ENCODE data around the gene AKAP9. TPM values are rescaled to one million over a fixed set of nuclear protein-coding genes. Genes with fewer than 3 reads are reported as not detected.
A peak's percentile ranks its signal among the peaks of the same experiment; 100 is the strongest.

The AKAP9 gene
- total and polyA plus RNA-seq, 9 of the 15 experiments (the other 6 are each of a cell fraction or from before 2014, with no cell fraction given): 25.5 to 80.9 (median 46.3) TPM

DNA sequence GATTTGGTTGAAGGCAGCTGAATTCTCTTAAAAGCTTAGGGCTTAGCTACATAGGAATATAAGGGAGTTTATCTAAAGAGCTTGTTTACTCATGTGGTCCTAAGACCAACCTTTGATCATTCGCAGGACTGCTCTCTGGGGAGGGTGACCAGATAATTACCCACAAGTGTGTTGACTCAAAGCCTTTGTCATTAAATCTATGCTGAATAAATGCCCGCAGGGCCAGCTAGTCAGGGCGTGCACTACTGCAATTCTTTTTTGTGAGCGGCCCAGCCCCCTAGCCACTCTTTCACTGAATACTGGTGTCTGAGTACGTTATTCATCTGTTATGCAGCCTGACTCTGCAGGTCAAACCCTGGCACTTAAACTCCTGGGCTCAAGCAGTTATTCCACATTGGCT, 69.6 kb downstream of the AKAP9 start:
- intact Hi-C loops (cut with micrococcal nuclease): no loop called here
- 95% methylated on average over 5 of the region's 5 CpGs for WGBS (ENCODE audit: insufficient coverage, low coverage, missing lambda C conversion rate)

DNA sequence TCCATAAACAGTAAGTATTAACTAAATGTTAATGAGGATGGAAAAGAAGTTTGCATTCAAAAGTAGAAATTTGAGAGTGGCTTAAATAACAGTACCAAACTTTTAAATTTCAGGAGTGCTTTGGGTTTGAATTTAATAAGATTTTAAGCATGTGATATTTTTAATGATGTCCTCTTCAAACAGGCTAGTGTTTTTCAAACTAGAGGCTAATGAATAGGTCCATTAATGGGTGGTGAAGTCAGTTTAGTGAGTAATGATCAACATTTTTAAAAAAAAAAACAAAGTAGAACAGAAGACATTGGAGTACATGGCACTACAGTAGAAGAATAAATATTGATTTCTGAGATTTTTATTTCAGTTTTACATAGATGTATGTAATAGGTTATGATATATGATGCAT, 72.9 kb downstream of the AKAP9 start:
- Histone ChIP-seq H4K20me1 (replicated peaks; ENCODE audit: control insufficient read depth, insufficient read depth, low read length) (no peaks in the 10 kb centered on the region), H3K27me3 (ENCODE audit: control insufficient read depth in 2 of 2, insufficient read depth in 2 of 2, low read length in 2 of 2) (no peaks in the 10 kb centered on the region), H2AFZ (ENCODE audit: low read depth, low read length) (no peak overlapping the region), H3K27ac (ENCODE audit: extremely low read depth, low read depth, low read length) (no peak overlapping the region), H3K79me2 (ENCODE audit: control insufficient read depth, insufficient read depth, low read length) (no peaks in the 10 kb centered on the region), H3K4me3 (no peak overlapping the region), H3K9me1 (ENCODE audit: control insufficient read depth, insufficient read depth, low read length) (no peaks in the 10 kb centered on the region), H3K4me2 (ENCODE audit: insufficient read depth, low read length) (no peak overlapping the region), H3K4me1 (replicated peaks in 1 of 2; ENCODE audit: control insufficient read depth in 2 of 2, insufficient read depth in 2 of 2, low read length in 2 of 2) (no peaks in the 10 kb centered on the region), H3K9me3 (replicated peaks; ENCODE audit: control insufficient read depth, insufficient read depth, low read depth, low read length) (no peaks in the 10 kb centered on the region; the same call in 1 of the 2 replicates), H3K36me3 (ENCODE audit: control insufficient read depth, insufficient read depth, low read length) (peaks cover 33% of the 10 kb centered on the region), H3K9ac (ENCODE audit: insufficient read depth in 1 of 2, low read depth in 2 of 2, low read length in 2 of 2) (no peak overlapping the region)
- no peak for ATAC-seq
- POLR2A ChIA-PET: no interaction called here
- BruUV-seq (replicated peaks): no TSS peak
- no peak for DNase-seq (ENCODE audit: extremely low read depth in 1 of 4, low spot score in 3 of 4)
- intact Hi-C loops (cut with micrococcal nuclease) (no loop called here), in situ Hi-C loops (cut with MboI) (no loop called here)
- FAIRE-seq: no peak
- CTCF ChIA-PET (ENCODE audit: low intra/inter-chr PET ratio): no interaction called here
- no peak for TF ChIP-seq ETV1 (tag; conservative IDR thresholded peaks at IDR 0.05; ENCODE audit: low read depth)
- TF ChIP-seq TAF9B (IDR thresholded peaks at IDR 0.05; ENCODE audit: partially characterized antibody): no peak
- no peak for TF ChIP-seq ZNF444 (CRISPR knock-in tag; IDR thresholded peaks at IDR 0.05)
- TF ChIP-seq ZNF165 (CRISPR knock-in tag; IDR thresholded peaks at IDR 0.05; ENCODE audit: borderline replicate concordance): no peak
- TF ChIP-seq ZNF311 (CRISPR knock-in tag; IDR thresholded peaks at IDR 0.05): no peak
- no peak for TF ChIP-seq HMGN3 (IDR thresholded peaks at IDR 0.05; ENCODE audit: borderline replicate concordance, extremely low read depth, insufficient read length, low read depth, low read length)
- no peak for TF ChIP-seq LARP7 (IDR thresholded peaks at IDR 0.05)
- TF ChIP-seq PHB (CRISPR knock-in tag; IDR thresholded peaks at IDR 0.05): no peak
- no peak for TF ChIP-seq NFE2 (IDR thresholded peaks at IDR 0.05; ENCODE audit: low read depth)
- TF ChIP-seq ZNF431 (CRISPR knock-in tag; IDR thresholded peaks at IDR 0.05): no peak
- TF ChIP-seq ZNF212 (CRISPR knock-in tag; IDR thresholded peaks at IDR 0.05): no peak
- TF ChIP-seq NR1H2 (CRISPR knock-in tag; IDR thresholded peaks at IDR 0.05): no peak
- TF ChIP-seq XRCC4 (IDR thresholded peaks at IDR 0.05; ENCODE audit: extremely low read depth, insufficient read depth, insufficient read length): no peak
- TF ChIP-seq, protein P1, sequence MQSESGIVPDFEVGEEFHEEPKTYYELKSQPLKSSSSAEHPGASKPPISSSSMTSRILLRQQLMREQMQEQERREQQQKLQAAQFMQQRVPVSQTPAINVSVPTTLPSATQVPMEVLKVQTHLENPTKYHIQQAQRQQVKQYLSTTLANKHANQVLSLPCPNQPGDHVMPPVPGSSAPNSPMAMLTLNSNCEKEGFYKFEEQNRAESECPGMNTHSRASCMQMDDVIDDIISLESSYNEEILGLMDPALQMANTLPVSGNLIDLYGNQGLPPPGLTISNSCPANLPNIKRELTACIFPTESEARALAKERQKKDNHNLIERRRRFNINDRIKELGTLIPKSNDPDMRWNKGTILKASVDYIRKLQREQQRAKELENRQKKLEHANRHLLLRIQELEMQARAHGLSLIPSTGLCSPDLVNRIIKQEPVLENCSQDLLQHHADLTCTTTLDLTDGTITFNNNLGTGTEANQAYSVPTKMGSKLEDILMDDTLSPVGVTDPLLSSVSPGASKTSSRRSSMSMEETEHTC (IDR thresholded peaks at IDR 0.05): no peak

More for the DNA sequence above, 69.6 kb downstream of the AKAP9 start:
- Histone ChIP-seq H3K79me2 (ENCODE audit: control insufficient read depth, insufficient read depth, low read length) (no peaks in the 10 kb centered on the region), H3K9me1 (ENCODE audit: control insufficient read depth, insufficient read depth, low read length) (no peaks in the 10 kb centered on the region), H3K4me3 (no peak overlapping the region), H3K27ac (ENCODE audit: extremely low read depth, low read depth, low read length) (no peak overlapping the region), H3K4me2 (ENCODE audit: insufficient read depth, low read length) (no peak overlapping the region), H4K20me1 (replicated peaks; ENCODE audit: control insufficient read depth, insufficient read depth, low read length) (no peaks in the 10 kb centered on the region), H3K9me3 (replicated peaks; ENCODE audit: control insufficient read depth, insufficient read depth, low read depth, low read length) (peaks cover under 1% of the 10 kb centered on the region; the same call in 1 of the 2 replicates), H2AFZ (ENCODE audit: low read depth, low read length) (no peak overlapping the region), H3K4me1 (replicated peaks in 1 of 2; ENCODE audit: control insufficient read depth in 2 of 2, insufficient read depth in 2 of 2, low read length in 2 of 2) (no peaks in the 10 kb centered on the region), H3K9ac (ENCODE audit: insufficient read depth in 1 of 2, low read depth in 2 of 2, low read length in 2 of 2) (no peak overlapping the region), H3K36me3 (ENCODE audit: control insufficient read depth, insufficient read depth, low read length) (peaks cover 18% of the 10 kb centered on the region; the same call in 2 of the 3 replicates), H3K27me3 (ENCODE audit: control insufficient read depth in 2 of 2, insufficient read depth in 2 of 2, low read length in 2 of 2) (no peaks in the 10 kb centered on the region)
- ChIA-PET CTCF (ENCODE audit: low intra/inter-chr PET ratio) (no interaction called here), POLR2A (interaction anchor here (1.0 kb wide), 1 partner anchor 14 kb away, joined by 3 read pairs; no protein-coding TSS in a partner anchor)
- peak in 1 of 2 experiments; percentile 34; a peak in 1 of 3 replicates for TF ChIP-seq CBX3 (IDR thresholded peaks at IDR 0.05; ENCODE audit: borderline replicate concordance in 1 of 2, low read length in 2 of 2)
- TF ChIP-seq PHTF2 (CRISPR knock-in tag; IDR thresholded peaks at IDR 0.05): no peak
- TF ChIP-seq FOXA3 (CRISPR knock-in tag; conservative IDR thresholded peaks at IDR 0.05 in 1 of 2, IDR thresholded peaks at IDR 0.05 in 1 of 2): peak; percentile 81 to 83
- in situ Hi-C loops (cut with MboI): no loop called here
- no TSS peak for BruUV-seq (replicated peaks)
- FAIRE-seq: no peak
- DNase-seq (ENCODE audit: extremely low read depth in 1 of 4, low spot score in 3 of 4): no peak
- ATAC-seq: no peak
